Measurements from ENCODE around the gene BMPER. TPM values are rescaled to one million over a fixed set of nuclear protein-coding genes. Genes with fewer than 3 reads are reported as not detected.

BMPER gene
- total RNA-seq, 4 donors from 2014 or later = 1.0 to 22.5 (median 12.0) TPM

- TF ChIP-seq POLR2A (IDR thresholded peaks at IDR 0.05) = no peak
- TF ChIP-seq EP300 (IDR thresholded peaks at IDR 0.05) = no peak
- no peak for TF ChIP-seq CTCF (IDR thresholded peaks at IDR 0.05)
- no peak for TF ChIP-seq POLR2AphosphoS5 (IDR thresholded peaks at IDR 0.05)
- 86 to 90% methylated on average over 3 of the region's 3 CpGs for WGBS, 2 donors (ENCODE audit: low coverage in 1 of 2)
- Histone ChIP-seq H3K4me3 (no peak overlapping the region), H3K27ac (no peak overlapping the region), H3K27me3 (no peaks in the 10 kb centered on the region), H3K4me1 (peaks cover 0 to 23% (median 0%) of the 10 kb centered on the region in 3 donors), H3K36me3 (no peaks in the 10 kb centered on the region), H3K9me3 (no peaks in the 10 kb centered on the region)
- ATAC-seq = no peak
These were observed 233.7 kb downstream of the BMPER start for GRCh38 chr7:34139086-34139485.

GRCh38 chr7:34140066-34140465 is 234.7 kb downstream of the BMPER start:
- no peak overlapping the region for H3K4me3 ChIP-seq
- H3K4me1 ChIP-seq = peaks cover 0 to 17% (median 0%) of the 10 kb centered on the region in 3 donors
- no peak overlapping the region for H3K27ac ChIP-seq
- H3K36me3 ChIP-seq = no peaks in the 10 kb centered on the region
- no peaks in the 10 kb centered on the region for H3K9me3 ChIP-seq
- no peaks in the 10 kb centered on the region for H3K27me3 ChIP-seq
- TF ChIP-seq CTCF (IDR thresholded peaks at IDR 0.05) = no peak
- no peak for TF ChIP-seq POLR2A (IDR thresholded peaks at IDR 0.05)
- TF ChIP-seq POLR2AphosphoS5 (IDR thresholded peaks at IDR 0.05) = no peak
- no peak for TF ChIP-seq EP300 (IDR thresholded peaks at IDR 0.05)
- WGBS, 2 donors (ENCODE audit: low coverage in 1 of 2) = 90 to 96% methylated on average over 2 to 4 of the region's 4 CpGs
- ATAC-seq = no peak

GRCh38 chr7:34143402-34143801 is 238.1 kb downstream of the BMPER start:
- Histone ChIP-seq H3K4me1 (no peaks in the 10 kb centered on the region), H3K9me3 (no peaks in the 10 kb centered on the region), H3K4me3 (no peak overlapping the region), H3K36me3 (no peaks in the 10 kb centered on the region), H3K27ac (no peak overlapping the region), H3K27me3 (no peaks in the 10 kb centered on the region)
- WGBS, 2 donors (ENCODE audit: low coverage in 1 of 2) = 64% methylated on average over 2 of the region's 2 CpGs; no CpG with 5 or more reads in 1 of the 2 donors
- no peak for ATAC-seq
- no peak for TF ChIP-seq POLR2A (IDR thresholded peaks at IDR 0.05)
- TF ChIP-seq EP300 (IDR thresholded peaks at IDR 0.05) = no peak
- no peak for TF ChIP-seq POLR2AphosphoS5 (IDR thresholded peaks at IDR 0.05)

- TF ChIP-seq POLR2AphosphoS5 (IDR thresholded peaks at IDR 0.05) (no peak), EP300 (IDR thresholded peaks at IDR 0.05) (no peak), CTCF (IDR thresholded peaks at IDR 0.05) (no peak), POLR2A (IDR thresholded peaks at IDR 0.05) (no peak)
- ATAC-seq = no peak
- Histone ChIP-seq H3K9me3 (no peaks in the 10 kb centered on the region), H3K27me3 (no peaks in the 10 kb centered on the region), H3K36me3 (no peaks in the 10 kb centered on the region), H3K4me3 (no peak overlapping the region), H3K4me1 (no peaks in the 10 kb centered on the region), H3K27ac (no peak overlapping the region)
- WGBS, 2 donors (ENCODE audit: low coverage in 1 of 2) = 56 to 63% methylated on average over 1 of the region's 1 CpG
These were observed 240.3 kb downstream of the BMPER start for GRCh38 chr7:34145603-34146002.

- H3K36me3 ChIP-seq = no peaks in the 10 kb centered on the region
- no peak overlapping the region for H3K27ac ChIP-seq
- 86 to 92% methylated on average over 5 of the region's 5 CpGs for WGBS, 2 donors (ENCODE audit: low coverage in 1 of 2)
- no peak for ATAC-seq
- H3K27me3 ChIP-seq = no peaks in the 10 kb centered on the region
- TF ChIP-seq POLR2AphosphoS5 (IDR thresholded peaks at IDR 0.05) = peak; percentile 18
- TF ChIP-seq POLR2A (IDR thresholded peaks at IDR 0.05) = no peak
- no peak for TF ChIP-seq CTCF (IDR thresholded peaks at IDR 0.05)
- no peaks in the 10 kb centered on the region for H3K9me3 ChIP-seq
- H3K4me3 ChIP-seq = no peak overlapping the region
- H3K4me1 ChIP-seq = peaks cover 4 to 39% (median 6%) of the 10 kb centered on the region in 3 donors
These were observed 248.4 kb downstream of the BMPER start for GRCh38 chr7:34153656-34154270.
